Measurements from ENCODE around the gene GON7.

Gene GON7

GRCh38 chr14:93245764-93246420, 39.0 kb upstream of the GON7 start:
- no peak overlapping the region for H3K4me3 ChIP-seq (ENCODE audit: low read length)
- H3K9me2 ChIP-seq (replicated peaks; ENCODE audit: control insufficient read depth, low read length) = no peaks in the 10 kb centered on the region
- H3F3A ChIP-seq (ENCODE audit: control insufficient read depth, insufficient read depth) = no peaks in the 10 kb centered on the region
- H3K4me2 ChIP-seq (ENCODE audit: low read length) = no peak overlapping the region
- no peaks in the 10 kb centered on the region for H3K27me3 ChIP-seq (ENCODE audit: control insufficient read depth, low read length)
- H3K36me3 ChIP-seq (ENCODE audit: control insufficient read depth, low read length) = peaks cover 27% of the 10 kb centered on the region
- H3K4me1 ChIP-seq (ENCODE audit: control insufficient read depth, low read length) = no peaks in the 10 kb centered on the region
- no peaks in the 10 kb centered on the region for H4K20me1 ChIP-seq (ENCODE audit: control insufficient read depth, insufficient read depth, low read depth, low read length)
- H3K27ac ChIP-seq (ENCODE audit: low read depth, low read length) = no peak overlapping the region
- TF ChIP-seq EZH2phosphoT487 (IDR thresholded peaks at IDR 0.05; ENCODE audit: borderline replicate concordance, low read length) = no peak
- TF ChIP-seq CTCF (IDR thresholded peaks at IDR 0.05; ENCODE audit: low read depth, low read length, poor library complexity, severe bottlenecking) = no peak
- H3K9me3 ChIP-seq (ENCODE audit: control insufficient read depth, insufficient read depth, low read length) = no peaks in the 10 kb centered on the region
- no peaks in the 10 kb centered on the region for H3K79me2 ChIP-seq (ENCODE audit: control insufficient read depth, low read length)

GRCh38 chr14:93240678-93241000, 33.8 kb upstream of the GON7 start:
- Histone ChIP-seq H3K4me3 (ENCODE audit: low read length) (no peak overlapping the region), H3F3A (ENCODE audit: control insufficient read depth, insufficient read depth) (no peaks in the 10 kb centered on the region), H3K27me3 (ENCODE audit: control insufficient read depth, low read length) (no peaks in the 10 kb centered on the region), H3K4me1 (ENCODE audit: control insufficient read depth, low read length) (no peaks in the 10 kb centered on the region), H3K36me3 (ENCODE audit: control insufficient read depth, low read length) (peaks cover 10% of the 10 kb centered on the region), H4K20me1 (ENCODE audit: control insufficient read depth, insufficient read depth, low read depth, low read length) (no peaks in the 10 kb centered on the region), H3K9me3 (ENCODE audit: control insufficient read depth, insufficient read depth, low read length) (no peaks in the 10 kb centered on the region), H3K9me2 (replicated peaks; ENCODE audit: control insufficient read depth, low read length) (no peaks in the 10 kb centered on the region), H3K4me2 (ENCODE audit: low read length) (no peak overlapping the region), H3K79me2 (ENCODE audit: control insufficient read depth, low read length) (no peaks in the 10 kb centered on the region), H3K27ac (ENCODE audit: low read depth, low read length) (no peak overlapping the region)
- no peak for TF ChIP-seq CTCF (IDR thresholded peaks at IDR 0.05; ENCODE audit: low read depth, low read length, poor library complexity, severe bottlenecking)
- TF ChIP-seq EZH2phosphoT487 (IDR thresholded peaks at IDR 0.05; ENCODE audit: borderline replicate concordance, low read length) = no peak

- Histone ChIP-seq H4K20me1 (ENCODE audit: control insufficient read depth, insufficient read depth, low read depth, low read length) (no peaks in the 10 kb centered on the region), H3K4me2 (ENCODE audit: low read length) (no peak overlapping the region), H3K4me3 (ENCODE audit: low read length) (no peak overlapping the region), H3K27me3 (ENCODE audit: control insufficient read depth, low read length) (no peaks in the 10 kb centered on the region), H3K27ac (ENCODE audit: low read depth, low read length) (no peak overlapping the region), H3K4me1 (ENCODE audit: control insufficient read depth, low read length) (no peaks in the 10 kb centered on the region), H3K36me3 (ENCODE audit: control insufficient read depth, low read length) (peaks cover 7% of the 10 kb centered on the region; the same call in 1 of the 2 replicates), H3F3A (ENCODE audit: control insufficient read depth, insufficient read depth) (no peaks in the 10 kb centered on the region), H3K9me3 (ENCODE audit: control insufficient read depth, insufficient read depth, low read length) (no peaks in the 10 kb centered on the region), H3K79me2 (ENCODE audit: control insufficient read depth, low read length) (no peaks in the 10 kb centered on the region), H3K9me2 (replicated peaks; ENCODE audit: control insufficient read depth, low read length) (no peaks in the 10 kb centered on the region)
- TF ChIP-seq EZH2phosphoT487 (IDR thresholded peaks at IDR 0.05; ENCODE audit: borderline replicate concordance, low read length) = no peak
- no peak for TF ChIP-seq CTCF (IDR thresholded peaks at IDR 0.05; ENCODE audit: low read depth, low read length, poor library complexity, severe bottlenecking)
Observed at GRCh38 chr14:93239869-93240677, 33.2 kb upstream of the GON7 start.

All from DOHH2 (cell line).